ENCODE results near the gene CD22.

Gene CD22

DNA sequence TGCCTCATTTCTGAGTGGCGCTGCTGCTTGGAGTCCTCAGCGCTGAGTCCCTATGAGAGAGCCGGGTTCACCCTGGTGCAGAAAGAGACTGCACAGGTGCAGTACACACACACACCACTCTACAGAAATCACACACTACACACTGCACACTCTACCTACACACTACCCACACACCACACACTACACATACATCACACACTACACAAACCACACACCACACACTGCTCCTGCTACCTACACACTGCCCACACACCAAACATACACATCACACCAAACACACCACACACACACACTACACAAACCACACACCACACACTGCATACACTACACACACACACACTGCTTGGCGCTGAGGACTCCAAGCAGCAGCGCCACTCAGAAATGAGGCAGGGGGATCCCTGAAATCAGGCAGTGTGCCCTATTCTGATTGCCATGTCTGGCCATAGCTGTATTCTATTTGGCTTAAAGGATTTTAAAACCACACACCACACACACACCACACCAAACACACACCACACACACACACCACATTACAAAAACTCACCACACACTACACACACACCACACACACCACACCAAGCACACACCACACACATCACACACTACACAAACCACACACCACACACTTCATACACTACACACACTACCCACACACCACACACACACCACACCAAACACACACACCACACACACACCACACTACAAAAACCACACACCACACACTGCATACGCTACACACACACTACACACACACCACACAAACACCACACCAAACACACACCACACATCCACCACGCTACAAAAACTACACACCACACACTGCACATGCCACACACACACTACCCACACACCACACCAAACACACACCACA, 32.1 kb upstream of the CD22 start:
- DNase-seq = no peak

DNA sequence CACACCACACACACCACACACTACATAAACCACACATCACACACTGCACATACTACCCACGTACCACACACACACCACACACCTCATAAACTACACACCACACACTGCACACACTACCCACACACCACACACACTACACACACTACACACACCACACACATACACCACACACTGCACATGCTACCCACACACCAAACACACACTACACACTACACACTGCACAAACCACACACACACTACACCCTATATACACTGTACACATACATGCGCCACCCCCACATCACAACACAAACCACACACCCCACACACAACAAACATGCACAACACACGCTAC, 31.5 kb upstream of the CD22 start:
- DNase-seq = no peak

GRCh38 chr19:35297922-35298321, 31.1 kb upstream of the CD22 start:
- no peak for DNase-seq

DNA sequence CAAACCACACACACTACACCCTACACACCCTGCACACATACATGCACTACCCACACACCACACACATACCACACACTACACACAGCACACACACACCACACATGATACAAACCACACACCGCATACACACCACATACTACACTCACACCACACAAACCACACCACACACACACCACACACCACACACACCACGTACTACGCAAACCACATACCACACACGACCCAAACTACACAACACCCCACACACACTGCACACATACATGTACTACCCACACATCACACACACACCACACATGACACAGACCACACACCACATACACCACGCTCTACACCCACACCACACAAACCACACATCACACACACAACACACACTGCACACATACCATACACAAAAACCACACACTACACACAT, 30.4 kb upstream of the CD22 start:
- no peak for DNase-seq

DNA sequence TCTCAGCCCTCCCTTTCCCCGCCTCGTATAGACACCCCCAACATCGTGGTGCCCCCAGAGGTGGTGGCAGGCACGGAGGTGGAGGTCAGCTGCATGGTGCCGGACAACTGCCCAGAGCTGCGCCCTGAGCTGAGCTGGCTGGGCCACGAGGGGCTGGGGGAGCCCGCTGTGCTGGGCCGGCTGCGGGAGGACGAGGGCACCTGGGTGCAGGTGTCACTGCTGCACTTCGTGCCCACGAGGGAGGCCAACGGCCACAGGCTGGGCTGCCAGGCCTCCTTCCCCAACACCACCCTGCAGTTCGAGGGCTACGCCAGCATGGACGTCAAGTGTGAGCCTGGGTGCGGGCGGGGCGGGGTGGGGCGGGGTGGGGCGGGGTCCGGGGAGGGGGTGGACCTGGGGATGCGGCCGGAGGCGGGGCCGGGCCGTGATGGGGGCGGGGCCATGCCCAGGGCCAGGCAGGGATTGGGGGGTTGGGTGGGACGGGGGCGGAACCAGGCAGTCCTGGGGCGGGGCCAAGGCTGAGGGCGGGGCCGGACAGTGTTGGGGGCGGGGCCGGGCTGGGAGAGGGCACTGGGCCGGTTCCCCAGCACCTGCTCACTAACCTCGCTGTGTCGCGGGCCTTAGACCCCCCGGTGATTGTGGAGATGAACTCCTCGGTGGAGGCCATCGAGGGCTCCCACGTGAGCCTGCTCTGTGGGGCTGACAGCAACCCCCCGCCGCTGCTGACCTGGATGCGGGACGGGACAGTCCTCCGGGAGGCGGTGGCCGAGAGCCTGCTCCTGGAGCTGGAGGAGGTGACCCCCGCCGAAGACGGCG, 29.3 kb upstream of the CD22 start:
- no peak for DNase-seq

GRCh38 chr19:35300339-35300649, 28.7 kb upstream of the CD22 start:
- DNase-seq = no peak

GRCh38 chr19:35301961-35302360, 27.0 kb upstream of the CD22 start:
- DNase-seq = no peak

GRCh38 chr19:35302446-35302845, 26.5 kb upstream of the CD22 start:
- DNase-seq = no peak

DNA sequence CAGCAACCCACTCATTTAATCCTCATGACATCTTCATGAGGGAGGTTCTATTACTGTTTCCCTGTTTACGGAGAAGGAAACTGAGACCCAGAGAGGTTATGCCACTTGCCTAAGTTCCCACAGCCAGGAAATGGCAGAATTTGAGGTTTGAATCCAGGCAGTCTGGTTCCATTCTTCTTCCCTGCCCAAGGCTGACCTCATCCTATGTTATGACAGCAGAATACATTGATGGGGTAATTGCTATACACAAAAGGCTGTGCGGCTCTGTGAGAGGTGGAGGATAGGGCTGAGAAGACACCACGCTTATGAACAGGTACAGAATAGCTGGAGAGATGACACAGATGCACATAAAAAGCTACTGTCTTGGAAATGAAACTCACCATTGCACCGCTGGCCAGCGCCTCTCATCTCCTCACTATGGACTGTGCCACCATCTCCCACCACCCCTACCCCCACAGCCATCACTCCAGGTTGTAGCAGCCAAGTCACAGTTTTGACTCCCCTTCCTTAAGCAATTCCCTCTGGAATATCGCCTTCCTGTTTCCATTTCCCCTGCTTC, 25.6 kb upstream of the CD22 start:
- no peak for DNase-seq

- DNase-seq = no peak
Measured at GRCh38 chr19:35304036-35304435, 25.0 kb upstream of the CD22 start.

- DNase-seq = no peak
Measured at GRCh38 chr19:35305181-35305580, 23.8 kb upstream of the CD22 start.

DNA sequence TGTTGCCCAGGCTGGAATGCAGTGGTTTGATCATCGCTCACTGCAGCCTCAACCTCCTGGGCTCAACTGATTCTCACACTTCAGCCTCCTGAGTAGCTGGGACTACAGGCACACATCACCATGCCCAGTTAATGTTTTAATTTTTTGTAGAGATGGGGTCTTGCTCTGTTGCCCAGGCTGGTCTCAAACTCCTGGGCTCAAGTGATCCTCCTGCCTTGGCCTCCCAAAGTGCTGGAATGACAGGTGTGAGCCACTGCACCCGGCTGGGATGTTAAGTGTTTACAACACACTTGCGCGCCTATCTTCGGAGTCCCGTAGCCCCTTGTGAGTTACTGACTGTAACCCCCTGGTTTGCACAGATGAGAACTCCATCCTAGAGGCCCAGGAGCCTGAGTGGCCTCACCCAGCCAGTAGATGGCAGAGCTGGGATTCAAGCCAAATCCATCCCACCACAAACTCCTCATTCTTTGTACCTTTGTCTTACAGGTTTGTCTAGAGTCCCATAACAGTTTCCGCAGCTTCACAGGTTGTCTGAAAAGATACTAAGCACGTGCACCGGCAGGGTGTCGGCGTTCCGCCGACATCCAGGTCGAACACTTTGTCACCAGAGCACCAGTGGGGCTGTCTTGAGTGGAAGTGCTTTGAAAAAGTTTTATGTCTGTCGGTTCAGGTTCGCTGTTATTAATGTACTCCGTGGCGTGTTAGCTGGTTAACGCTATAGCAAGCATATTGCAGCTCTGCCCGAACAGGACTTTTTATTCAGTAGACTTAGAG, 22.3 kb upstream of the CD22 start:
- DNase-seq = no peak

DNA sequence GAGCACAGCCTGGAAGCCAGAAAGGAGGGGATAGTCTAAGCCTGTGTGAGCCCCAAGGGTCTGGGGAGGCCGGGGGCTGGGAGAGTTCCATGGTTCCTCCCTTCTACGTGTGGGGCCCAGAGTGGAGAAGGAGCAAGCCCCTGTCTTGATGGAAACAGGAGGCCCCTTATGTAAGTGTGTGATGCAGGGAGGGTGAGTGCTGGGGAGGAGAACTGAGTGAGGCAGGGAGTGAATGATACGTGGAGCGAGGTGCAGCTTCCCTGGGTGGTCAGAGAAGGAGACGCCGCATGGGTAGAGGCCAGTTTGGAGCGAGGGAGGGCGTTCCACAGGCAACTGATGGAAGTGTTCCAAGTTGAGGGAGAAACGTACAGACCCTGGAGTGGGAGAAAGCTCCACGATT, 21.1 kb upstream of the CD22 start:
- no peak for DNase-seq

- DNase-seq = no peak
Measured at GRCh38 chr19:35308910-35309309, 20.1 kb upstream of the CD22 start.

GRCh38 chr19:35309481-35310279, 19.3 kb upstream of the CD22 start:
- DNase-seq = no peak

- DNase-seq = no peak
Measured at GRCh38 chr19:35310331-35310730, 18.7 kb upstream of the CD22 start.

DNA sequence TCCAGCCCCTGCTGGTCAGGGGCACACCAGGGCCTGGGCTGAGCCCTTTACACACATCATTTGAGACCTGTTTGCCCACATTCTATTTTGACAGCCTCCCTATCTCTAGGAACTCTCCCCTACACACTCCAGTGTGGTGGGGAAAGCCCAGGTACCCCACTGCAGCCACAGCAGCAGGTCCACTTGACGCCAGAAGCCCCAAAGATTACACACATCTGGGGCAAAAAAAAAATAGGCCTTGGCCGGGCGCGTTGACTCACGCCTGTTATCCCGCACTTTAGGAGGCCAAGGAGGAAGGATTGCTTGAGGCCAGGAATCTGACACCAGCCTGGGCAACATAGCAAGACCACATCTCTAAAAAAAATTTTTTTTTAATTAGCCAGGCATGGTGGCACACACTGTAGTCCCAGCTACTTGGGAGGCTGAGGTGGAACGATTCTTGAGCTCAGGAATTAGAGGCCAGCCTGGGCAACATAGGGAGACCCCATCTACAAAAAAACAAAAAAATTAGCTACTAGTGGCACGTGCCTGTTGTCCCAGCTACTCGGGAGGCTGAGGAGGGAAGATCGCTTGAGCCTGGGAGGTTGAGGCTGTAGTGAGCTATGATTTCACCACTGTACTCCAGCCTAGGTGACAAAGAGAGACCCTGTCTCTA, 18.0 kb upstream of the CD22 start:
- no peak for DNase-seq

DNA sequence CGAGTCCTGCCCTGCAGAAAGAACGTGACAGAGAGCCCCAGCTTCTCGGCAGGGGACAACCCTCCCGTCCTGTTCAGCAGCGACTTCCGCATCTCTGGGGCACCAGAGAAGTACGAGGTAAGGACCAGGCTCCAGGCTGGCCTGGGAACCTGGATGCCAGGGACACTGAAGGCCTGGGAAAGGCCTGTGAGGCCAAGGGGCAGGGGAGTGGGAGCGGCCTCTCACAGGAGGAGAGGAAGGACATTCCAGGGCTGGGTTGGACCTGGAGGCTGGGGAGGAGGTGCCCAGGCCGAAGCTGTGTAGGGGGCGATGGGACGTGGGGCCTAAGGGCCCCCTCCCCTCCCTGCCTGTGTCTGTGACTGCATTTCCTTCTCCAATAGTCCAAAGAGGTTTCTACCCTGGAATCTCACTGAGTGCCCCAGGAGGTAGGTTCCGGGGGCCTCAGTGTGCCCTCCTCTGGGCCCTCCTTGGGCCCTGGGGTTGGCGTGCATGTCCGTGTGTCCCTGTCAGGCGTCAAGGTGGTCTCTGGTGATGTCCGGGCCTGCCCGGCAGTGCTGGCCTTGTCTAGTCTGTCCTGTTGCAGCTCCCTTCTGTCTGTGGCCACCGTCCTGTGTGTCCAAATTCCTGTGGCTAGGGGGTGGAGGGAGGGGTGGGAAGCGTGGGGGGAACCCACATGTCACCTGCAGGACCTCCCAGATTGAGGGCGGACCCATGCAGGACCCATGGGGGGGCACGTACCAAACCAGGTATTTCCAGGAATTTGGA, 16.9 kb upstream of the CD22 start:
- DNase-seq = no peak

- no peak for DNase-seq
Measured at GRCh38 chr19:35313587-35313986, 15.4 kb upstream of the CD22 start.

DNA sequence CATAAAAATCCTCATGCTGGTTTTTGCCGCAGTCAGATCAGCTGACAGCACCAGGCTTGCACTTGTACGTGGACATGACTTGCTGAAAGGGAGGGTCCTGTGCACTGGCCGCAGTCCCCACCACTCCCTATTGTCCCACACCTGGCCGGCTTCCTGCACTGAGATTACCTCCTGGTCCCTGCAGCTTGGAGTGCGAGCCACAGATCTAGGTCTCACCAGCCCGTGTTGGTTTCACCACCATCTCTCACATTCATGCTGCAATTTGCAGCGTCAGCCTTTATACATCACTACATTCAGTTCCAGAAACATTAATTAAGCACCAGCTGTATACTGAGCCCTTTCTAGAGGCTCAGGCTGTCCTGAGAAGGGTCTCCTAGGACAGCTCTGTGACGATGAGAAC, 15.0 kb upstream of the CD22 start:
- DNase-seq = no peak

GRCh38 chr19:35314858-35315470, 14.0 kb upstream of the CD22 start:
- no peak for DNase-seq

Measured in NCI-H510A (cell line).